Stomach smooth muscle (tissue), 2 donors: Measurements from ENCODE around the gene RCN1.
"Not testable (repeated sequence)": the region's sequence is repeated elsewhere in the genome, so short reads cannot be mapped to it uniquely, and the experiment has no call there.

ENCODE experiments used
- H3K27ac ChIP-seq: one replicate; pipeline ENCODE4 v1.7.0; 2013; ENCODE audit warnings: mild to moderate bottlenecking, low read length, inconsistent platforms
- H3K27me3 ChIP-seq, 2 donors: one replicate each; pipeline ENCODE4 v1.7.0; 2013; ENCODE audit warnings: low read length in 2 of 2; ENCODE audit not compliant: insufficient read depth in 2 of 2, control insufficient read depth in 1 of 2
- H3K36me3 ChIP-seq, 2 donors: one replicate each; pipeline ENCODE4 v1.7.0; 2013; ENCODE audit warnings: low read length in 2 of 2; ENCODE audit not compliant: control insufficient read depth in 2 of 2, insufficient read depth in 2 of 2
- H3K4me1 ChIP-seq: one replicate; pipeline ENCODE4 v1.7.0; 2013; ENCODE audit warnings: low read length; ENCODE audit not compliant: control insufficient read depth, insufficient read depth
- H3K4me3 ChIP-seq, 2 donors: one replicate each; pipeline ENCODE4 v1.7.0; 2013; ENCODE audit warnings: low read length in 2 of 2
- H3K9ac ChIP-seq, 2 donors: one replicate each; pipeline ENCODE4 v1.7.0; 2013; ENCODE audit warnings: low read length in 2 of 2, mild to moderate bottlenecking in 1 of 2
- H3K9me3 ChIP-seq, 2 donors: one replicate each; pipeline ENCODE4 v1.7.0; 2013; ENCODE audit warnings: low read length in 2 of 2; ENCODE audit not compliant: control insufficient read depth in 2 of 2
- donor health status: healthy.
- donor health status: Pancreatic carcinoma.

RCN1 gene

DNA sequence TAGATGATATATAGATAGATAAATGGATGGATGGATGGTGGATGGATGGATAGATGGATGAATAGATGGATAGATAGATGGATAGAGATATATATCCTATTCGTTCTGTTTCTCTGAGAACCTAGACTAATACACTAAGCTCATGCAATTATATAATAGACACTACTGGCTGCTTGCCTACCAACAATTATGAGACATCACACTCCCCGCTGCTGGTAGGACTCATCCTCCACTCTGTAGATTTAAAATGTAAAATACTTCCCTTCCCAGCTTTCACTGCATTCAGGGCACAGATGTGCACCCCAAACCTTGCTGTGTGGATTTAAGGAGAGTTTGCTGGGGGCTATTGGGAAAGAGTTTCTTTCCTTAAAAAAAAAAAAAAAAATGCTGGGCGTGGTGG lies 28.3 kb upstream of the RCN1 start:
- Histone ChIP-seq H3K27me3 (peaks cover 0 to 7% of the 10 kb centered on the region in 2 donors), H3K36me3 (no peaks in the 10 kb centered on the region), H3K9ac (no peak overlapping the region), H3K4me3 (no peak overlapping the region), H3K4me1 (no peaks in the 10 kb centered on the region), H3K9me3 (no peaks in the 10 kb centered on the region), H3K27ac (no peak overlapping the region)

GRCh38 chr11:32063031-32063430 lies 27.8 kb upstream of the RCN1 start:
- H3K4me3 ChIP-seq, H3K27me3 ChIP-seq, H3K4me1 ChIP-seq, H3K36me3 ChIP-seq, H3K9ac ChIP-seq, H3K9me3 ChIP-seq, H3K27ac ChIP-seq: not testable (repeated sequence)

DNA sequence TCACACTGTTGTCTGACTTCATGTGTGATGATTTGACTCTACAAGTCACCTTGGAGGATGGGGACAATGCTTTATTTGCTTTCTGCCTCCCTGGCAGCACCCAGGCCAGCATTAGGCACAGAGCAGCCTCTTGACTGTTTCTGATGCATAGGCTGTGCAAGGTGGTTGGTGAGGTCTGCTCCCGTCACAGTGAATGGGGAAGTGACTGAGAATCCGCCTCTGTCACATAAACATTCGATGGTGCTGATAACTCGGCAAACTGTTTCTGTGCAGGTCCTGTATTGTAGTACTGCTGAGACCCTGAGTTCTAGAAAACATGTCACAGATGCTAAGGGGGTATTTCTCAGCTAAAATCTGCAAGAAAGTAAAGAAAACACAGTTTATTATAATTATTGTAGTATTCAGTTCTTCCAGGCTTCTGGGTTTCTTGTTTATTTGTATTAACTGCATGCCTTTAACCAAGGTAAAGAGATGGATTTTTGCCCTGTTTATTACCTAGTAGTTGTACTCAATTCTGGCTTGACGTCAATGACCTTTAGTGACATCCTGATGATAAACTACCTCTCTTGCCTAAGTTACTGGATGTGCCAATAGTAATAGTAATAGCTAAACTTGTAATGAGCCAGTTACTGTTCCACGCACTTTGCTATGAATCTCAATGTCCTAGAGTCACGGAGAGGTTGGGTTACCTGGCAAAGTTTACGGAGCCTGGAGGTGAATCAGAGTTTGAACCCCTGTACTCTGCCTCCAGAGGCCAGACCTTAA lies 24.8 kb upstream of the RCN1 start:
- no peak overlapping the region for H3K4me3 ChIP-seq
- peaks cover 4 to 25% of the 10 kb centered on the region in 2 donors for H3K27me3 ChIP-seq
- no peaks in the 10 kb centered on the region for H3K36me3 ChIP-seq

GRCh38 chr11:32068134-32068870 lies 22.6 kb upstream of the RCN1 start:
- Histone ChIP-seq H3K36me3 (no peaks in the 10 kb centered on the region), H3K9me3 (no peaks in the 10 kb centered on the region), H3K4me3 (no peak overlapping the region), H3K27ac (no peak overlapping the region), H3K4me1 (no peaks in the 10 kb centered on the region), H3K9ac (no peak overlapping the region), H3K27me3 (peaks cover 8 to 28% of the 10 kb centered on the region in 2 donors)

More for the DNA sequence above, 24.8 kb upstream of the RCN1 start:
- H3K27ac ChIP-seq = no peak overlapping the region
- H3K9me3 ChIP-seq = no peaks in the 10 kb centered on the region
- H3K4me1 ChIP-seq = no peaks in the 10 kb centered on the region
- H3K9ac ChIP-seq = no peak overlapping the region

DNA sequence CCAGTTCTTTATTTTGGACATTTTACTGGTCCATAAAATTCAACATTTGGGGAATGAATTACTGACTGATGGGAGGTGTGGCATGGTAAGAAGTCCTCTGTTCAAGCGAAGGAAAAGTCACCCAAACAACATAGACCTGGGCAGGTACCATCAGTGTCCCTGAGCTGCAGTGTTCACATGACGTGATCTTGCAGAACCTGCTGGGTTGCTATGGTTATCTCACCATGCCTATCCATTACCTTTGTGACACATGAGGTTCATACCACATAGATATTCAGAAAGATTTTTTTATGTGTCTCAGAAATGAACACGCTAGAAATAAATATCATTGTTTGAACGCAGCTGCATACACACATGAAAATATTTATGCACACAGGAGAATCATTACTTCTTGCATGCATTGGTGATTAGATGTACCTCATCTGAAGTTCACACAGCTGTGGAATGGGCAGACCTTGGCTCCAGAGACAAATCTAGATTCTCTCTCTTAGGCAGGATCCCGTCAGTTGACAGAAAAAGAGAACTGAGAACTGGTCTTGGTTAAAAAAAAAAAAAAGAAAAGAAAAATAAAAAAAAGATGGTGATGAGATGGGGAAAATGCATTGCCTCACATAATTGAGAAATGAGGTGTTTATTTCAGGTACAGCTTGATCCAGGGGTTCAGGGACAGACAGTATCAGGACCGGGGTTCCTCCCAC lies 21.4 kb upstream of the RCN1 start:
- Histone ChIP-seq H3K4me3 (no peak overlapping the region), H3K9me3 (no peaks in the 10 kb centered on the region), H3K27me3 (peaks cover 8 to 28% of the 10 kb centered on the region in 2 donors)

DNA sequence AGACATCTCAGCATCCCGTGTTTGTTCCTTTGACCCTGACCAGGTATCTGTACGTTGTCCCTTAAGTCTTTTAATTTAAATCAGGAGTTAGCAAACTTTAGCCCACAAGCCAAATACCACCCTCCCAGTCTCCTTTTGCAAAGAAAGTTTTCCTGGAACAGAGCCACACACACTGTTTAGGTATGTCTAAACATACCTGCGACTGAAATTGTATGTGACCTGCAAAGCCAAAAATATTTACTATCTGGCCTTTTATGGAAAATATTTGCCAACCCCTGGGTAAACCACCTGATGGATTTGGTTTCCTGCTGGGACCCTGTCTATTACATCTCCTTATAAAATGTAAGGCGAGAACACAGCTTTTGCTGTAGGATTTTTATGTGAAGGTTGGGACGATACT lies 20.2 kb upstream of the RCN1 start:
- H3K27ac ChIP-seq = no peak overlapping the region
- no peak overlapping the region for H3K4me3 ChIP-seq
- H3K4me1 ChIP-seq = no peaks in the 10 kb centered on the region
- peaks cover 8 to 26% of the 10 kb centered on the region in 2 donors for H3K27me3 ChIP-seq
- no peaks in the 10 kb centered on the region for H3K36me3 ChIP-seq
- H3K9me3 ChIP-seq = no peaks in the 10 kb centered on the region
- no peak overlapping the region for H3K9ac ChIP-seq

More for the DNA sequence above, 21.4 kb upstream of the RCN1 start:
- Histone ChIP-seq H3K36me3 (no peaks in the 10 kb centered on the region), H3K9ac (no peak overlapping the region), H3K4me1 (no peaks in the 10 kb centered on the region), H3K27ac (no peak overlapping the region)

DNA sequence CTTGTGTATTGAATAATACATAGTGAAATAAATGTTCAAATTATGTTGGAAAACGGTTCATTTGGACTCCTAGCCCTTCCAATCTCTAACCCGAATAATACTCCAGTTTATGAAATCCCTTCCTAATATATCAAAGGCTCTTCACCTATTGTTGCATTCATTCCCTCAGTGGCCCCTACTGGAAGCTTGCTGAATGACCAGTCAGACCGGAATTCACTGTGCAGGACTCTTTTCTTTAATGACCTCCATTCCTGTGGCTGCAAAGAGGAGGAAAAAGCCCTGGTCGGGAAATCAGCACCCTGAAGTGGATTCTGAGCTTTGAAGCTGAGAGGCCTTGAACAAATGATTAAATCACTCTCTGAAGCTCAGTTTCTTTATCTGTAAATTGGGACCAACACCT lies 19.1 kb upstream of the RCN1 start:
- Histone ChIP-seq H3K27ac (no peak overlapping the region), H3K9me3 (no peaks in the 10 kb centered on the region), H3K9ac (no peak overlapping the region), H3K27me3 (peaks cover 8 to 23% of the 10 kb centered on the region in 2 donors), H3K4me3 (no peak overlapping the region), H3K4me1 (no peaks in the 10 kb centered on the region), H3K36me3 (no peaks in the 10 kb centered on the region)

- Histone ChIP-seq H3K4me1 (no peaks in the 10 kb centered on the region), H3K4me3 (no peak overlapping the region), H3K27ac (no peak overlapping the region), H3K9me3 (no peaks in the 10 kb centered on the region), H3K9ac (no peak overlapping the region), H3K36me3 (no peaks in the 10 kb centered on the region), H3K27me3 (peaks cover 8 to 21% of the 10 kb centered on the region in 2 donors)
Observed at GRCh38 chr11:32072872-32073643, 17.8 kb upstream of the RCN1 start.

- Histone ChIP-seq H3K9ac (no peak overlapping the region), H3K4me3 (no peak overlapping the region), H3K27ac (no peak overlapping the region), H3K4me1 (no peaks in the 10 kb centered on the region), H3K27me3 (peaks cover 8 to 15% of the 10 kb centered on the region in 2 donors), H3K36me3 (no peaks in the 10 kb centered on the region), H3K9me3 (no peaks in the 10 kb centered on the region)
Observed at GRCh38 chr11:32073644-32074026, 17.2 kb upstream of the RCN1 start.

DNA sequence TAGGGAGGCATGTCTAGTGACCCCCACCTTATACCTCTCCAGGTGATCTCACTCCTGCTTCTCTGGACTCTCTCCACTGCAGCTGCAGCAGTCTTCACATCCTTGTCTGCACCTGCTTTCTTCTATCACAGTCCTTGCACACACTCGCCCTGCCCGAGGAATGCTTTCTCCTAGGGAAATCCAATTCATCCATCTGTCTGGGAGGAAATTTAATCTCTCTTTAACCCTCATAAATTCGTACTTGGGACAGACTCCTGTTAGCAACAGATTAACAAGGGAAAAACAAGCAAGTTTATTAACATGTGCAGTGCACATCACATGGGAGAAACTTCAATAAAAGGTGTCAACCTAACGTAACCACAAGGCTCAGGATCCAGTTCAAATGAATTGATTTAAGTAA lies 11.3 kb upstream of the RCN1 start:
- Histone ChIP-seq H3K9ac (no peak overlapping the region), H3K4me1 (no peaks in the 10 kb centered on the region), H3K27ac (no peak overlapping the region), H3K9me3 (no peaks in the 10 kb centered on the region), H3K4me3 (no peak overlapping the region), H3K27me3 (peaks cover 0 to 2% of the 10 kb centered on the region in 2 donors), H3K36me3 (no peaks in the 10 kb centered on the region)
